Choroid plexus epithelial cell (primary cell): ENCODE data around the gene MUC4.
"Not testable (repeated sequence)": the region's sequence is repeated elsewhere in the genome, so short reads cannot be mapped to it uniquely, and the experiment has no call there.

Experiments
- DNase-seq: peaks from one replicate; pipeline ENCODE4 v3.0.0-alpha.2; 2010; ENCODE audit warnings: low read depth
- H3K4me3 ChIP-seq: 2 replicates; pipeline ENCODE4 v1.5.1; 2011; ENCODE audit warnings: low read depth, mild to moderate bottlenecking, control low read depth, low read length, moderate library complexity
- CTCF ChIP-seq: conservative IDR thresholded peaks from 2 replicates; pipeline ENCODE4 v1.5.1; 2011; ENCODE audit warnings: low read depth, mild to moderate bottlenecking, control low read depth, inconsistent platforms, low read length, moderate library complexity

Gene MUC4

GRCh38 chr3:195739561-195740111, 72.1 kb downstream of the MUC4 start:
- no peak for TF ChIP-seq CTCF
- no peak overlapping the region for H3K4me3 ChIP-seq
- DNase-seq, result no peak

DNA sequence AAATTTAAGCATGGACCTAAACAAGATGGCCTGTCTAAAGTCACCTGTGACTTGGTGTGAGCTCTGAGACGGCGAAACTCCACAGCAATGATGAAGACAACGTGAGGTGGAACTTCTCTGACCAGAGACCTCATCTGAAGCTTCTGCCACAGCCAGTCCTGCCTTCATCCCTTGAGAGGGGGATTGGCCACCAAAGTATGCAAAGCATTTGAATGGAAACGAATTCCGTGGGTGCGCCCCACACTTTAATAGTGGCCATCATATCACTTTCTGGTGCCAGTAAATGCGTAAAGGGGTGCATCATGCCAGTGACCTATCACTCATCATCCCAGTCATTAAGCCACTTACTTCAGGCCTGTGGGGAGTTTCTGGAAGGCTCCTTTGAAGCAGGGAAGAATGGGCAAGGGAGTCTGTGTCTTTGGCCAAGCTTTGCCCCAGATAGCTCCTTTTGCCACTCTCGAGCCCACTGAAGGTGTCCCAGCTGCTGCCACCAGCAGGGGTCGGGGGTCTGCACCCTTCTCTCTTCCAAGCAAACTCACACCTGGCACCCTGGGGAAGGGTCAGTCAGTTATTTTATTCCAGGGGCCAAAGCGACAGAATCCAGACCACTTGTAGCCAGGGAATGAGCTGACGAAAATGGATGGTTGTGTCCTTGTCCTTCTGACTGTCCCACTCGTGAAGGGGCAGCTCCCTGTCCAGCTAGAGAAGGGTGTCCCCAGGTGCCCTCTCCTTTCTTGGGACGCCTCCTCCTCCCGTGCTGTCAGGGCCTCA, 73.3 kb downstream of the MUC4 start:
- DNase-seq, result no peak
- TF ChIP-seq CTCF, result no peak

DNA sequence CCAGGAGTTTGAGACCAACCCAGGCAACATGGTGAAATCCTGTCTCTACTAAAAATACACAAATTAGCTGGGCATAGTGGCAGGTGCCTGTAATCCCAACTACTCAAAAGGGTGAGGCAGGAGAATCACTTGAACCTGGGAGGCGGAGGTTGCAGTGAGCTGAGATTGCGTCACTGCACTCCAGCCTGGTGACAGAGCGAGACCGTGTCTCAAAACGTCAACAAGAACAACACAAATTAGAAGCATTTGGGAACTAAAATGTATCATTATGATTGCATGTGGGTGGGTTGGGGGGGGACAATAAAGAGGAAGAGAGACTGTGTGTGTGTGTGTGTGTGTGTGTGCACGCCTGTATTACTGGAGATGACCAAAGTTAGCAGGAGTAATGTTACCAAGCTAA, 73.9 kb downstream of the MUC4 start:
- H3K4me3 ChIP-seq, DNase-seq: not testable (repeated sequence)

More for the DNA sequence above, 73.3 kb downstream of the MUC4 start:
- H3K4me3 ChIP-seq, result no peak overlapping the region

DNA sequence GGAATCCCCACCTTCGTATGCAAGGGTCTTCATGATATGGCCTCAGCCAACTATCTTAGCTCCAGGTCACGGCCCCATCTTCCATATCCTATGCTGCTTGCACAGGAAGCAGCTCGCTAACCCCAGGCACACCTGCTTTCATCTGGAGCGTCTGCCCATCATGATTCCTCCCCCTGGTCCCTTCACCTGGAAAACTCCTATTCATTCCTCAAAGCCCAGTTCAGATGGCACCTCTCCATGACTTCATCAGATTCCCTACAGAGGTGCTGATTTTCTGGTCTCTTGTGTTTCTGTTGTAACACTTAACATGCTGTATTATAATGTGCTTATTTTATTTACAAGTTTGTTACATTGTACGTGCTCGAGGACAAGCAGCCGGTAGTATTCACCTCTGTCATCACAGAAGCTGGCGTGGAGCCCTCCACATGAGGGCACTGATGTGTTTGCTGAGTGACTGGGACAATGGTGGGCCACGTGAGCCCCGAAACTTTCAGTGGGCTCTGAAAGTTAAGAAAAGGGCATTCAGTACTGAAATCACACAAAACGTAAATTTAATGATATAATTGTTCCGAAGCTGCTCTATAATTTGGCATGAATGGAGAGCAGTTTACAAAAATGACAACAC, 74.8 kb downstream of the MUC4 start:
- TF ChIP-seq CTCF, result no peak
- no peak for DNase-seq
- no peak overlapping the region for H3K4me3 ChIP-seq

DNA sequence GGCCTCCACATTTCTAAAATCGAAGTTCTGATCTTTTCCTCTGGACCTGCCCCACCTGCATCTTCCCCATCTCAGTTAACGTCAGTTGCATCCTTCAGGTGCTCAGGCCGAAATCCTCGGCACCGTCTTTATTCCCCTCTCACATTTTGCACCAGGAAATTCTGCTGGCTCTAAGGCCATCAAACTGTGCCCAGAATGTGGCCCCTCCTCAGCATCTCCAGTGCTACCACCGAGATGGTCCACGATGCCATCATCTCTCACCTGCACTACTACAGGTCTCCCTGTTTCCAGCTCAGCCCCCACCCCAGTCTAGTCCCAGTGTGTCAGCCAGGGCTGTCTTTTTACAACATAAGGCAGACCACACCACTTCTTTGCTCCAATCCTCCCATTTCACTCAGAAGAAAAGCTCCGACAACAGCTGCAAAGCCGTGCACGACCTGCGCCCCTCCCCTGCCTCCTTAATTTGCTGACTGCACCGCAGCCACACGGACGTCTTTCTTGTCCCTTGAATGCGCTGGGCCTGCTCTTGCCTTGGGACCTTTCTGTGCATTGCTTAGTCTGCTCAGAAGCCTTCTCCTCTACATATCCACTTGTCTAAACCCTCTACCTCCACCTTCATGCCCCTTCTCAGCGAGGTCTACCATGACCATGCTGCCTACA, 76.6 kb downstream of the MUC4 start:
- no peak for TF ChIP-seq CTCF
- H3K4me3 ChIP-seq, result no peak overlapping the region
- DNase-seq, result no peak

DNA sequence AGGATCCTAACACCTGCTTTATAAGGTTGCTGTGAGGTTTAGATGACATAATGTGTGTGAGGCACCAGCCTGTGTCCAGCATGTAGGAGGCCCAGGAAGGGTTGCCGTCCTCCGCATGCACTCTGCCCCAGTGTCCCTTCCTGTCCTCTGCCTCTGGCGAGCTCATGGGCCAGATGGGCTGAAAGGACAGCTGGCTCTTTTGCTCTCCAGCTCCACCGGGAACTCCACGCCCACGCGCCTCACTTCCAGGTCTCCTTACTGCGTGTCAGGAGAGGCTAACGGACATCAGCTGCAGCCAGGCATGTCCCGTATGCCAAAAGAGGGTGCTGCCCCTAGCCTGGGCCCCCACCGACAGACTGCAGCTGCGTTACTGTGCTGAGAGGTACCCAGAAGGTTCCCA, 78.8 kb downstream of the MUC4 start:
- DNase-seq, result no peak
- TF ChIP-seq CTCF, result no peak
- H3K4me3 ChIP-seq, result no peak overlapping the region

DNA sequence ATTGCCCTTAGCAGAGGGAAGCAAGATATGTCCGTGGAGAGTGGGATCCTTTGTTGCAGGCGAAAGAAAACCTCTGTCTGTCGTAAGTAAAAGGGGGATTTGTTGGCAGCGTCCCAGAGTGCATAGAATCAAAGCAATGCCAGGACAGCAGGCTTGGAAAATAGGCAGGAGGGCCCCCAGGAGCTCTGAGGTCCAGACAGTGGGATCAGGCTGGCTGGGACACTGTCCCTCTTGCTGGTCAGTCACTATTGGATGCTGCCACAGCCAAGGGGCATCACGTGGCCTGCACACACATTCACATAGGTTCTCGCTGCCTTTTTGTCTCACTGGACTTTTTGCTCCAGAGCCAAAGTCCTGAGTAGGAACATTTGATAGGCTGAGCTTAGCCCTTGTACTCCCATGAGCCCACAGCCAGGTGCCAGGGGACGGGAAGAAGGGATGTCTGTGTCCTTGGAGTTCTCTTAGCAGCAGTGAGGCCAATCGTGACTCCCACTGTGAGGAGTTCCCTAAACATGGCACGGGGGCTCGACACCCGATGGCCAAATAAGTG, 80.3 kb downstream of the MUC4 start:
- no peak for TF ChIP-seq CTCF

More for the DNA sequence above, 80.3 kb downstream of the MUC4 start:
- no peak overlapping the region for H3K4me3 ChIP-seq
- no peak for DNase-seq
